Measurements from ENCODE around the gene KCNG2. TPM values are rescaled to one million over a fixed set of nuclear protein-coding genes. Genes with fewer than 3 reads are reported as not detected.

Gene KCNG2
- total RNA-seq, 1 experiment from 2014 or later, result not detected

GRCh38 chr18:79888016-79888415 is 90.3 kb downstream of the KCNG2 start:
- no peak overlapping the region for H3K27ac ChIP-seq
- no peaks in the 10 kb centered on the region for H3K36me3 ChIP-seq
- H3K9me3 ChIP-seq (replicated peaks), result no peaks in the 10 kb centered on the region
- H3K4me1 ChIP-seq, result no peaks in the 10 kb centered on the region
- no peaks in the 10 kb centered on the region for H3K27me3 ChIP-seq
- no peak overlapping the region for H3K4me3 ChIP-seq
- DNase-seq, result no peak

GRCh38 chr18:79889569-79889968 is 91.8 kb downstream of the KCNG2 start:
- no peaks in the 10 kb centered on the region for H3K9me3 ChIP-seq (replicated peaks)
- H3K4me1 ChIP-seq, result no peaks in the 10 kb centered on the region
- DNase-seq, result no peak

GRCh38 chr18:79890674-79891073 is 92.9 kb downstream of the KCNG2 start:
- H3K36me3 ChIP-seq, result no peaks in the 10 kb centered on the region
- no peaks in the 10 kb centered on the region for H3K27me3 ChIP-seq
- no peak for DNase-seq
- no peak overlapping the region for H3K27ac ChIP-seq
- no peaks in the 10 kb centered on the region for H3K9me3 ChIP-seq (replicated peaks)
- no peak overlapping the region for H3K4me3 ChIP-seq
- no peaks in the 10 kb centered on the region for H3K4me1 ChIP-seq

More at GRCh38 chr18:79889569-79889968, 91.8 kb downstream of the KCNG2 start:
- Histone ChIP-seq H3K27me3 (no peaks in the 10 kb centered on the region), H3K36me3 (no peaks in the 10 kb centered on the region), H3K27ac (no peak overlapping the region), H3K4me3 (no peak overlapping the region)

- Histone ChIP-seq H3K4me1 (no peaks in the 10 kb centered on the region), H3K4me3 (no peak overlapping the region), H3K27me3 (no peaks in the 10 kb centered on the region), H3K9me3 (replicated peaks) (peaks cover 3% of the 10 kb centered on the region; the same call in 1 of the 2 replicates), H3K36me3 (no peaks in the 10 kb centered on the region), H3K27ac (no peak overlapping the region)
- no peak for DNase-seq
Observed at GRCh38 chr18:79896738-79897137, 99.0 kb downstream of the KCNG2 start.

- peaks cover 3% of the 10 kb centered on the region; the same call in 1 of the 2 replicates for H3K9me3 ChIP-seq (replicated peaks)
Observed at GRCh38 chr18:79897940-79898625, 100.3 kb downstream of the KCNG2 start.

GRCh38 chr18:79898952-79899608 is 101.3 kb downstream of the KCNG2 start:
- H3K36me3 ChIP-seq, result no peaks in the 10 kb centered on the region
- DNase-seq, result no peak
- peaks cover 3% of the 10 kb centered on the region; the same call in 1 of the 2 replicates for H3K9me3 ChIP-seq (replicated peaks)

More at GRCh38 chr18:79897940-79898625, 100.3 kb downstream of the KCNG2 start:
- H3K4me1 ChIP-seq, result no peaks in the 10 kb centered on the region
- H3K27ac ChIP-seq, result no peak overlapping the region
- DNase-seq, result no peak
- no peaks in the 10 kb centered on the region for H3K27me3 ChIP-seq
- no peaks in the 10 kb centered on the region for H3K36me3 ChIP-seq
- no peak overlapping the region for H3K4me3 ChIP-seq

GRCh38 chr18:79899609-79900445 is 102.1 kb downstream of the KCNG2 start:
- Histone ChIP-seq H3K4me1 (no peaks in the 10 kb centered on the region), H3K27me3 (no peaks in the 10 kb centered on the region), H3K27ac (no peak overlapping the region), H3K4me3 (no peak overlapping the region), H3K36me3 (no peaks in the 10 kb centered on the region), H3K9me3 (replicated peaks) (peaks cover 3% of the 10 kb centered on the region; the same call in 1 of the 2 replicates)
- DNase-seq, result no peak

More at GRCh38 chr18:79898952-79899608, 101.3 kb downstream of the KCNG2 start:
- Histone ChIP-seq H3K27ac (no peak overlapping the region), H3K4me3 (no peak overlapping the region), H3K27me3 (no peaks in the 10 kb centered on the region), H3K4me1 (no peaks in the 10 kb centered on the region)

GRCh38 chr18:79900610-79901570 is 103.2 kb downstream of the KCNG2 start:
- Histone ChIP-seq H3K4me1 (no peaks in the 10 kb centered on the region), H3K36me3 (no peaks in the 10 kb centered on the region), H3K27me3 (no peaks in the 10 kb centered on the region), H3K4me3 (no peak overlapping the region), H3K9me3 (replicated peaks) (peaks cover 3% of the 10 kb centered on the region; the same call in 1 of the 2 replicates), H3K27ac (no peak overlapping the region)
- no peak for DNase-seq

GRCh38 chr18:79901665-79902064 is 103.9 kb downstream of the KCNG2 start:
- Histone ChIP-seq H3K27ac (no peak overlapping the region), H3K27me3 (no peaks in the 10 kb centered on the region), H3K9me3 (replicated peaks) (no peaks in the 10 kb centered on the region), H3K36me3 (no peaks in the 10 kb centered on the region), H3K4me1 (no peaks in the 10 kb centered on the region), H3K4me3 (no peak overlapping the region)
- no peak for DNase-seq

- no peak overlapping the region for H3K27ac ChIP-seq
- no peak overlapping the region for H3K4me3 ChIP-seq
- H3K9me3 ChIP-seq (replicated peaks), result no peaks in the 10 kb centered on the region
- no peak for DNase-seq
- H3K27me3 ChIP-seq, result no peaks in the 10 kb centered on the region
- H3K36me3 ChIP-seq, result no peaks in the 10 kb centered on the region
- no peaks in the 10 kb centered on the region for H3K4me1 ChIP-seq
Observed at GRCh38 chr18:79902075-79902474, 104.3 kb downstream of the KCNG2 start.

- H3K9me3 ChIP-seq (replicated peaks), result no peaks in the 10 kb centered on the region
- H3K36me3 ChIP-seq, result no peaks in the 10 kb centered on the region
- DNase-seq, result no peak
- no peaks in the 10 kb centered on the region for H3K4me1 ChIP-seq
- no peak overlapping the region for H3K27ac ChIP-seq
- no peak overlapping the region for H3K4me3 ChIP-seq
- no peaks in the 10 kb centered on the region for H3K27me3 ChIP-seq
Observed at GRCh38 chr18:79902640-79903039, 104.9 kb downstream of the KCNG2 start.

- H3K9me3 ChIP-seq (replicated peaks), result no peaks in the 10 kb centered on the region
- H3K4me3 ChIP-seq, result no peak overlapping the region
- H3K27me3 ChIP-seq, result no peaks in the 10 kb centered on the region
- H3K36me3 ChIP-seq, result no peaks in the 10 kb centered on the region
- H3K4me1 ChIP-seq, result no peaks in the 10 kb centered on the region
- H3K27ac ChIP-seq, result no peak overlapping the region
- no peak for DNase-seq
Observed at GRCh38 chr18:79903071-79903635, 105.4 kb downstream of the KCNG2 start.

GRCh38 chr18:79903787-79904356 is 106.1 kb downstream of the KCNG2 start:
- Histone ChIP-seq H3K27ac (no peak overlapping the region; the same call in 1 of the 2 replicates), H3K4me1 (no peaks in the 10 kb centered on the region), H3K27me3 (no peaks in the 10 kb centered on the region), H3K36me3 (0 out of 2 replicates have a peak, but pooled peaks cover 2% of the 10 kb centered on the region), H3K4me3 (no peak overlapping the region), H3K9me3 (replicated peaks) (no peaks in the 10 kb centered on the region)
- DNase-seq, result no peak
